RWPE2 (cell line): Measurements from ENCODE around the gene GFRA4.

Experiments
- ATAC-seq: fragments of 200-7000 bp; cut with Tn5 transposase; 3 replicates; pipeline ENCODE4 v1.9.1; 2021; ENCODE audit warnings: low read depth
- DNase-seq: peaks from one replicate; pipeline ENCODE4 v3.0.0-alpha.2; 2020; ENCODE audit warnings: low spot score
- H3K27ac ChIP-seq: fragments of 450-650 bp; 2 replicates; pipeline ENCODE4 v1.5.1; 2017; ENCODE audit warnings: mild to moderate bottlenecking; ENCODE audit not compliant: poor library complexity, severe bottlenecking
- H3K27me3 ChIP-seq: fragments of 250-450 bp; sonication (Bioruptor Pico); 2 replicates; pipeline ENCODE4 v1.5.1; 2021; ENCODE audit warnings: mild to moderate bottlenecking, moderate library complexity; ENCODE audit not compliant: insufficient read depth, poor library complexity, severe bottlenecking
- H3K36me3 ChIP-seq: fragments of 250-450 bp; sonication (Bioruptor Pico); 2 replicates; pipeline ENCODE4 v1.5.1; 2020; ENCODE audit warnings: low read depth, mild to moderate bottlenecking, moderate library complexity
- H3K4me1 ChIP-seq: fragments of 250-450 bp; sonication (Bioruptor Pico); 2 replicates; pipeline ENCODE4 v1.5.1; 2021; ENCODE audit warnings: mild to moderate bottlenecking, moderate library complexity; ENCODE audit not compliant: insufficient read depth, poor library complexity, severe bottlenecking
- H3K4me3 ChIP-seq: fragments of 250-450 bp; sonication (Bioruptor Pico); 2 replicates; pipeline ENCODE4 v1.5.1; 2021; ENCODE audit warnings: mild to moderate bottlenecking, moderate library complexity; ENCODE audit not compliant: severe bottlenecking
- H3K9me3 ChIP-seq: fragments of 250-450 bp; sonication (Bioruptor Pico); 2 replicates; pipeline ENCODE4 v1.5.1; 2021; ENCODE audit warnings: mild to moderate bottlenecking, moderate library complexity; ENCODE audit not compliant: severe bottlenecking
- CTCF ChIP-seq: fragments of 450-650 bp; IDR thresholded peaks from one replicate; pipeline ENCODE4 v1.5.1; 2017; ENCODE audit warnings: mild to moderate bottlenecking, moderate library complexity; ENCODE audit not compliant: poor library complexity, severe bottlenecking

GFRA4 gene

DNA sequence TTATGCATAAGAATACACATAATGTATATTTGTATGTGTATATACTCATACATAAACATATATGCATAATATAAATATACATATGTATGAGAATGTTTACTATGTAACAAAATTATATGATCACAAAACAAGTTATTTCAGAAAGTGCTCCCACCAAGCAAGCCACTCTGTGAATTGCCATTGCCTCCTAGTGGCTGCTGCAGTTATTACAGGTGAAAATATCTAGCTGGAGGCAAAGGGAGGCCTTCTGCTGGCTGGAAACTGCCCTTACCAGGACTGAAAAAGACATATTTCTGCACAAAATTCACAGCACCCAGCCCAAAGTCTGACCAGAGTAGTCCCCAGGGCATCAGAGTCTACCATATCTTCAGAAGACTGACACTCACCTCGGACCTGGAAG is 33.0 kb upstream of the GFRA4 start:
- Histone ChIP-seq H3K27me3 (no peaks in the 10 kb centered on the region), H3K4me1 (no peaks in the 10 kb centered on the region), H3K4me3 (no peak overlapping the region), H3K9me3 (no peaks in the 10 kb centered on the region), H3K27ac (no peak overlapping the region), H3K36me3 (no peaks in the 10 kb centered on the region)
- ATAC-seq, result no peak
- TF ChIP-seq CTCF, result peak; percentile 23
- DNase-seq, result no peak

- H3K36me3 ChIP-seq, result no peaks in the 10 kb centered on the region
- H3K9me3 ChIP-seq, result no peaks in the 10 kb centered on the region
- DNase-seq (no peak), ATAC-seq (no peak)
- no peak overlapping the region for H3K27ac ChIP-seq
- no peak overlapping the region for H3K4me3 ChIP-seq
- no peak for TF ChIP-seq CTCF
- no peaks in the 10 kb centered on the region for H3K27me3 ChIP-seq
- H3K4me1 ChIP-seq, result no peaks in the 10 kb centered on the region
Measured at GRCh38 chr20:3694864-3695263, 31.7 kb upstream of the GFRA4 start.

DNA sequence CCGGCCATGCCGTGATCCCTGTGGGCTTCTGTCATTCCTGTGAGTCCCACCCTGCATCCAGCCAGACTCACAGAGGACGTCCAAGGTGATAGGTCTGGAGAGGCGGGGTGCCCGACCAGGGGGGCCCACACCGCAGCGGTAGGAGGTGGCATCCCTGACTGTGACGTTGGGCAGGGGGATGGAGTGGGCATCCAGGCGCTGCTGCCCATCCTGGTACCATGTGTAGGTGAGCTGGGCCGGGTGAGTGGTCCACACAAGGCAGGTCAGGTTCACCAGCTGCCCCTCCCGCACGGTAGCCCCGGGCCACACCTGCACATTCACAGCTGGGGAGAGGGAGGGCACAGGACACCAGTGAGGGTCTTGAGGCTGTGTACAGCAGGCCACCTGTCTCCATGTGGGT is 30.2 kb upstream of the GFRA4 start:
- Histone ChIP-seq H3K9me3 (no peaks in the 10 kb centered on the region), H3K4me3 (no peak overlapping the region), H3K4me1 (no peaks in the 10 kb centered on the region), H3K27ac (no peak overlapping the region), H3K36me3 (no peaks in the 10 kb centered on the region), H3K27me3 (no peaks in the 10 kb centered on the region)
- no peak for TF ChIP-seq CTCF
- ATAC-seq, result no peak
- no peak for DNase-seq

GRCh38 chr20:3692706-3693294 is 29.6 kb upstream of the GFRA4 start:
- DNase-seq, result no peak
- Histone ChIP-seq H3K27ac (no peak overlapping the region), H3K27me3 (no peaks in the 10 kb centered on the region), H3K4me1 (no peaks in the 10 kb centered on the region), H3K4me3 (no peak overlapping the region), H3K36me3 (no peaks in the 10 kb centered on the region), H3K9me3 (no peaks in the 10 kb centered on the region)
- ATAC-seq, result no peak; the same call in 2 of the 3 replicates
- TF ChIP-seq CTCF, result no peak

- H3K4me1 ChIP-seq, result no peaks in the 10 kb centered on the region
- H3K9me3 ChIP-seq, result no peaks in the 10 kb centered on the region
- DNase-seq (no peak), ATAC-seq (no peak)
- no peaks in the 10 kb centered on the region for H3K27me3 ChIP-seq
- no peak overlapping the region for H3K27ac ChIP-seq
- H3K36me3 ChIP-seq, result no peaks in the 10 kb centered on the region
- no peak for TF ChIP-seq CTCF
- no peak overlapping the region for H3K4me3 ChIP-seq
Measured at GRCh38 chr20:3691897-3692296, 28.7 kb upstream of the GFRA4 start.
